T47D (cell line): ENCODE data around the gene TEX261.

ENCODE experiments used
- DNase-seq, 2 experiments: peaks; one replicate each; pipeline versions ENCODE4 v3.0.0 to v3.0.0-alpha.2; 2011 to 2012; ENCODE audit warnings: low read depth in 1 of 2, low spot score in 1 of 2
- JUND ChIP-seq: IDR thresholded peaks from 2 replicates; pipeline ENCODE4 v1.6.1; 2012; ENCODE audit warnings: low read depth
- in situ Hi-C: cut with HindIII; loops from 2 replicates; pipeline ENCODE4 v1.10.0; 2016; ENCODE audit warnings: low sequenced_read_pairs, low pct_unique_long_range_greater_than_20kb

Gene TEX261

DNA sequence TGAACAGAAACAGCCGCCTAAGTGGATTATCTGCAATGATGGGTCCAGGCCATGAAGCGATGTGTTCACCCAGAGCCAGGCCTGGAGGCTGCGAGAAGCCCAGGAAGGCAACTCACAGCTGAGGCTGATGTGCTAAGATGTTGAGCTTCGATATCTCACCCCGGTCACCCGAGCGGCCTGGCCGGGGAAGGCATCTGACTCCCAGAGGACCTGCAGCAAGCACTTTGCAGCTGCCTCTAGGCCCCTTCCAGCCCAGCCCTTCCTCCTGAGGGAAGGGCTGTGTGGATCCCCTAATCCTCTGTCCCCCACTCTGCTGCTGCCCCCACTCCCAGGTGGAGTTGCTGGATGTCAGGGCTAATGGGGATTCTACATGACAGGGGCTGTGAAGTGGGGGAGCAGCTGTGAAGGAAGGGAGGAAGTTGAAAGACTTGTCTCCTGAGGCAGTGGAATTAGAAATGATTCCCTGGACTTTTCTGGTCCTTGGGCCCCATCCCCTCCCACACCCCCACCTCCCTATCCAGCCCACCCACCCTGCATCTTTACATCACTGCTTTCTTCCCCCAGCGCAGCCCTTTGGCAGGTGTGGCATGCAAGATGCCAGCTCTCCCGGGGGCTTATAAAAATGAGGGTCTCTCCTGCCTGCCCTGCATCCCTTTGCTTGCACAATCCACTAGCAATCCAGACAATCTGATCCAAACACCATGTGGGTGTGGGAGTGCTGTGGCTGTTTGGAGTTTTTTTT is 54.7 kb downstream of the TEX261 start:
- in situ Hi-C loops = no loop called here
- DNase-seq = no peak
- TF ChIP-seq JUND = no peak

DNA sequence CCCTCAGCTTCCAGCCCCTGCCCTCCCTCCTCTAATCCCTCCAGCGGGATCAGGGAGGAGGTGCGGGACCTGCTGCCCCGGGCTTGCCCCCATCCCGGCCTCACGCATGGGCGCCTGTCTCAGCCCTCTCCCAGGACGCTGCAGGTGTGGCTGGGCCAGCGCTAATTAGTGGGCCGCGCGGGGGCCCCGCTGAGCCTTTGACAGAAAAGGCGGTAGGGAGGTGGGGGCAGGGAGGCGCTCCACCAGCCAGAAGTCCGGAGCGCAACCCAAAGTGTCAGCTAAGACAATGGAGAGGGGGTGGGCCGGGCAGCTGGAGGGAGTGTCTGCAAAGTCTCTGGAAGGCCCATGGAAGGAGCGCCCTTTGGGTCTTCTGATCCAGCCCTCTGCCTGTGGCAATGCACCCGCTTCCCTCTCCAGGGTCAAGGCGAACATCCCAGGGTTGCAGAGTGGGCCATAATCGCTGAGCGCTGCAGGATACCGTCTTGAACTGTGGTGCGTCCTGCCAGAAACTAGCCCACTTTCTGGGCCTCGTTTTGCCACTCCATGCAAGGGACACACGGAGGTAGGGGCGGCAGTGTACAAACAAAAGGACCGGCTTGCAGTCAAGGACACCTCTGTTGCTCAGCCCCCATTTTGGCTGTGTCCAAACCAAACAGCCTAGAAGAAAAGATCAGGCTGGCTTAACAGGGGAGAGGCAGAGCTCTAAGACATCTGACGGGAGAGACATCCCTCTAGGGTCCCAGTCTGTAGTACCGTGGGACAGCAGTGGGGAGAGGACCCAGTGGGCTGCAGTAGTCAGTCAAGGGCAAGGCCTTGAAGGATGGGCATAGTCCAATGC is 55.5 kb downstream of the TEX261 start:
- in situ Hi-C loops = no loop called here
- no peak for DNase-seq
- no peak for TF ChIP-seq JUND

DNA sequence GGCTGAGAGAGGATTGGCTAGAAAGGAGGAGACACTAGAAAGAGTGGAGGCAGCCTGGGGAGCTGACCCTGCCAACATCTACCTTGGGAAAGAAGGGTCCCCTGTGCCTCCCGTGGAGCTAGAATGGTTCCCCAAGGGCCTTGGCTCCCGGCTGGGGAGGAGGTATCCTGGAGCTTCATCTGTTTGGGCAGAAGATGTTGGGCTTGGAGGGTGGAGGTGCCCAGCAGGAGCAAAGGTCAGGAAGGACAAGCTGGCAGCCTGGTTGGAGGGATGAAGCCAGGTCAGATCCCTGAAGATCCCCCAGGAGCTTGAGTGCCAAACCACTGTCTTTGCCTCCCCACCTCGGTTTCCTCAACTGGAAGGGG is 56.1 kb downstream of the TEX261 start:
- in situ Hi-C loops = no loop called here
- no peak for TF ChIP-seq JUND
- DNase-seq = no peak

DNA sequence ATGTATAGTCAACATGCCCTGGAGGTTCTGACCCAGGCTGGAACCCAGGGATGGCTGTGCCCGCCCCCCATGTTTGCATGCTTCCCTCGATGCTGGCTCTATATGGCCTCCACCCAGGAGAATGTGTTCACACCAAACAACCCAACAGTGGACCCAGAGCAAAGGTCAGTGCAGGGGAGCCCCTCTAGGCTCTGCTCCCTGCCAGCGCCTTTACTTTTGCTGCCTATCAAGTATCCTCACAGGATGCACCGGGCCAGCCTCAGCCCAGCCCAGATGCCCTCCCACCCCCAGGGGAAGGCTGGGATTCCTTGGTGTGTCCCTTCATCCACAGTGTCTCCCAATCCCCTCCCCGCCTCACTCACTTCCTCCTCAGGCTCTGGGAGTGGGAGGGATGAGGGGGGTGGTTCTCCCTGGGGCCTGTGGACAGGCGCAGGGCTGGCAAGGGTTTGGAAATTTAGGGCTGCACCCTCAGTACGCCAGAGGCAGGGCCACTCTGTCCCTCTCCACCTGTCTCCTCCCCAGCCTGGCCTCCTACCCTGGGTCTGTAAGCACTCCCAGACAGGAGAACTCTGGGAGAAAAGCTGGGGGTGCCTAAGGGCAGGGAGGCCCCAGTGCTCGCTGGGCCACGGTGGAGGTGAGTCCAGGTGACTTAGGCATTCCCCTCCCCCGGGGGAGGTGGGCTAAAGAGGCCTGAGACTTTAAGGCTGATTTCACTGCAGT is 56.6 kb downstream of the TEX261 start:
- TF ChIP-seq JUND = no peak
- no peak for DNase-seq
- in situ Hi-C loops = no loop called here

DNA sequence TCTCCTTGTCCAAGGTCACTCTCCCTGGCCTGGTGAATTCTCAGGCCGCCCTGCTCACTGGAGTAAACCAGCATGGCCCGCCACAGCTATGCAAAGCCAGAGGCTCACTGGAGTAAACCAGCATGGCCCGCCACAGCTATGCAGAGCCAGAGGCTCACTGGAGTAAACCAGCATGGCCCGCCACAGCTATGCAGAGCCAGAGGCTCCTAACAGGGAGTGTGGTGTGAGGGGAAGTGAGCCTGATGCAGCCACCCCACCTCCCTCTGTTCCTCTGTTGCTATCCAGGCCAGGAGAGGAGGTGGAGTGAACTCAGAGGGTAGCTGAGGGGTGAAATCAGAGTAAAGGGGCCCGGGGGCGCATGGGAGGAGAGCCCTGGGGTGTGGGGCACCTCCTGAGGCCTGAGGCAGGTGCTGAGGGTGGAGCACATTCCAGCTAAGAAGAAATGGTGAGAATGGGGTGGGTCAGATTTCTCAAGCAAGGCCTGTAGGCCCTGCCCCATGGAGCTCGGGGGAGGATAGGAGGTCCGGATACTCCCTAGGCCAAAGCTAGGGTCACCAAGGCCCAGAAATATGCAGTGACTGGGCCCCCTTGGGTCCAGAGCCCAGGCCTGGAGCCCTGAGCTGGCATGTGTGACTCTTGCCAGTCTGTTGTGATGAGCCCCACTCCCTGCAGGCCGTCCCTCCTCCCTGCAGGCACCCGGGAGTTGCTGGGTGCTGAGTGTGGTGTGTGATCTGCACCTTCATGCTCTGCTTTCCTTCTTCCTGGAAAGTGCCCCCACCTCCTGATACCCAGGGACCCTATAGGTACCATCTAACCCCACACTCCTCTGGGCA is 57.5 kb downstream of the TEX261 start:
- no peak for DNase-seq
- in situ Hi-C loops = no loop called here
- TF ChIP-seq JUND = no peak

DNA sequence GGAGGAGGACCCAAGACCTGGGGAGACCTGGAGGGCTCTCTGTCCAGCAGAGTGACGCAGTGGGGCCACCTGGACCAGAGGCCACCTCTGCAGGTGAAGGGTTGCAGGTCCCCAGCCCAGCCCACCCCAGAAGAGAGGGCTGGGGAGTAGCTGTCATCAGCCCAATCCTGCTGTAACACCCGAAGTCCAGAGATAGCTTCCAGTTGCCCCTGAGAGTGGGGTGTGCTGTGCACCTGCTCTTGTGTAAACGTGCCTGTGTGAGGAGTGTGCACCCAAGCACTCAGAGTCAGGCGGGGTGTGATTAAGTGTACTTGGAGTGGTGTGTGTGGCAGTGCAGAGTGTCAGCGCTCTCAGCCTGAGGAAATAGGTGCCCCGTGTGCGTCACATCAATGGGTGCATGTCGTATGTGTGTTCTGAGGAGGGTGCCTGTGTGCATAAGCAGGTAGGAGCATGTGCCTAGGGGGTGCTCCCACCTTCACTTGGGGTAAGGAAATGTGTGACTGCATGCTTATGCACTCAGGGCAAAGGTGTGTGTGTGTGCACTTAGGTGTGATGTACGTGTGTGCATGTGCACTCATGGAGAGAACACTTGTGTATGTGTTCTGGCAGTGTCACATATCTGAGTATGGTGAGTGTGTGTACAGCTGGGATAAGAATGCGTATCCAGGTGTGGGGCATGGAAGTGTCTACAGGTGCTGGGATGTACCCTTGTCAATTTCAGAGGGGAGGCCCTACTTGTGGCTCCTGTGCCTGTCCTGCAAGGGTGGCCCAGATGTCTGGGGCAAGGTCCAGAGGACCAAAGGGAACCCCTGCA is 58.3 kb downstream of the TEX261 start:
- in situ Hi-C loops = no loop called here
- no peak for DNase-seq
- TF ChIP-seq JUND = no peak
